HG03521 (cell line): ENCODE results near the gene TRPV5.

Experiments used
- ATAC-seq: cut with Tn5 transposase; IDR thresholded peaks from one replicate; pipeline ENCODE4 v1.9.1; 2021; ENCODE audit warnings: mild to moderate bottlenecking, moderate library complexity; ENCODE audit not compliant: unreplicated experiment

Gene TRPV5

DNA sequence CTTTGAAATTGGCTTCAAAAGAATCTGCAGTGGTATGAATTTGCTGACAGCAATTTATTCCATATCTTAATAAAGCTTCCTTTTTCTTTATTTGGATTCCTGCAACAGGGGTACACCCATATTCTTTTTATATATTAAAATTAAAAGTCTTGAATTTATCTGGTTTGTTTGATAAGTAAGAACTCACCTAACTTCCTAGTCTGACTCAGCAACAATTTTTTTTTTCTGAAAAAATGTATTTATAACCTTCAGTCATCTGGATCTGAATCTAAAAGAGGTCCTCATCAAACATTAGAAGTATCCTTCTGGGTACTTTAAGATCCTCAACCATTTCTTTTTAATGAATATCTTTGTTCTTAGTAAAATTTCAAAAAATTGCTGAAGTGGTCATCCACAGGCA is 74.1 kb downstream of the TRPV5 start:
- no peak for ATAC-seq
